Astrocyte (in vitro differentiated cells and primary cell): Measurements from ENCODE around the gene VPS39.

Experiments used
- CTCF ChIP-seq: IDR thresholded peaks from 2 replicates; pipeline ENCODE4 v1.5.1; 2011; ENCODE audit warnings: low read depth, mild to moderate bottlenecking, inconsistent platforms, low read length, moderate library complexity; ENCODE audit not compliant: insufficient read depth
- EZH2 ChIP-seq: IDR thresholded peaks from 2 replicates; pipeline ENCODE4 v1.6.1; 2012; ENCODE audit warnings: mild to moderate bottlenecking, low read length, inconsistent platforms; ENCODE audit not compliant: insufficient read depth

- TF ChIP-seq CTCF = no peak
- no peak for TF ChIP-seq EZH2
Observed at GRCh38 chr15:42191610-42192346, 16.3 kb downstream of the VPS39 start.
